ENCODE results near the gene TBC1D1.

Gene TBC1D1

DNA sequence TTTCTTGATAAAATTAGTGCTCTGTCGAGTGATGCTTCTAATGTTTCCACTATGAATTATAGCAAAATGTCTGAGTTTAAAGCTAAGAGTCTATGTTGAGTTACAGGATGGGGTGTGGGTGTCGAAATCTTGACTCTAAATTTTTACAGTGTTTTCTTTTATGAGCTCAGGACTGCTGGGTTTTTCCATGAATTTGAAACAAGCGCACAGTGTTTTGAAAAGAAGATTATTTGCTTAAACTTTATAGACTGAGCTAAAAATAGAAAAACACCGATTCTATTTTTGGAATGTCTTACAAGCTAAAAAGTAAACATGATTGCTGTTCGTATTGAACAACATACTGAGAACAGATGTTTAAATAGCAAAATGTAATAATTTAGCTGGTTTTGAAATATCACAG, 76.9 kb downstream of the TBC1D1 start (continued):
- TF ChIP-seq ZBTB10 (tag by site-specific recombination; IDR thresholded peaks at IDR 0.05) (no peak), ZNF292 (tag by site-specific recombination; IDR thresholded peaks at IDR 0.05; ENCODE audit: borderline replicate concordance, low read depth) (no peak), ZNF366 (tag by site-specific recombination; conservative IDR thresholded peaks at IDR 0.05) (no peak), ZNF10 (tag by site-specific recombination; IDR thresholded peaks at IDR 0.05) (no peak), ZNF768 (tag by site-specific recombination; IDR thresholded peaks at IDR 0.05) (no peak), ZNF2 (tag by site-specific recombination; IDR thresholded peaks at IDR 0.05) (no peak), HOXD13 (CRISPR knock-in tag; IDR thresholded peaks at IDR 0.05; ENCODE audit: borderline replicate concordance) (no peak)
- TF ChIP-seq, protein P1, sequence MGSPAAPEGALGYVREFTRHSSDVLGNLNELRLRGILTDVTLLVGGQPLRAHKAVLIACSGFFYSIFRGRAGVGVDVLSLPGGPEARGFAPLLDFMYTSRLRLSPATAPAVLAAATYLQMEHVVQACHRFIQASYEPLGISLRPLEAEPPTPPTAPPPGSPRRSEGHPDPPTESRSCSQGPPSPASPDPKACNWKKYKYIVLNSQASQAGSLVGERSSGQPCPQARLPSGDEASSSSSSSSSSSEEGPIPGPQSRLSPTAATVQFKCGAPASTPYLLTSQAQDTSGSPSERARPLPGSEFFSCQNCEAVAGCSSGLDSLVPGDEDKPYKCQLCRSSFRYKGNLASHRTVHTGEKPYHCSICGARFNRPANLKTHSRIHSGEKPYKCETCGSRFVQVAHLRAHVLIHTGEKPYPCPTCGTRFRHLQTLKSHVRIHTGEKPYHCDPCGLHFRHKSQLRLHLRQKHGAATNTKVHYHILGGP (tag by site-specific recombination; IDR thresholded peaks at IDR 0.05) = 0 out of 2 replicates have a peak, but pooled peaks have one; percentile 14

DNA sequence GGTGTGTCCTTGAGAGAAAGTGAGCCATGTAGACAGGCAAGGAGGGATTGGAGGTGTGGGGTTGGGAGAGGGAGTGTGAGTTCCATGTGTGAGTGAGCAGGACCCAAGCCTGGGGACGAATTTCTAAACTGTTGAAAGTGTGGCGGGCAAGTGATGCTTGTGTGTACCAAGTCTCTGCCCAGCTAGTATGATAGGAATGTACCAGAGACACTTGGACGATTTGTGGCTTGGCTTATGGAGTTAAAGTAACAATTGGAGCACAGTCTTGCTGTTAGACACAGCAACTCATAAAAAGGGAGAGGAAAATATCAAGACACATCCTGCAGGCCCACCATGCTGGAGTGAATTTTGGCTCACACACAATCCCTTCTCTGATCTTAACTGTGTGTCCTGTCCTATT, 77.9 kb downstream of the TBC1D1 start:
- ChIA-PET CTCF (interaction anchor here (0.6 kb wide), 1 partner anchor 201 kb away, joined by 3 read pairs; no protein-coding TSS in a partner anchor), POLR2A (no interaction called here)
- no peak overlapping the region for H3K4me3 ChIP-seq (ENCODE audit: low read depth, low read length)
- H3K27ac ChIP-seq (ENCODE audit: extremely low read depth, low read depth, low read length) = no peak overlapping the region
- TF ChIP-seq ZNF239 (tag by site-specific recombination; IDR thresholded peaks at IDR 0.05) = no peak
- no peak for TF ChIP-seq FEZF1 (tag by site-specific recombination; IDR thresholded peaks at IDR 0.05)
- TF ChIP-seq ZNF677 (tag by site-specific recombination; IDR thresholded peaks at IDR 0.05) = no peak
- no peak for TF ChIP-seq YY2 (tag by site-specific recombination; IDR thresholded peaks at IDR 0.05)
- no peak for TF ChIP-seq OVOL3 (tag by site-specific recombination; IDR thresholded peaks at IDR 0.05)
- no peak for TF ChIP-seq ZNF626 (tag by site-specific recombination; IDR thresholded peaks at IDR 0.05)
- TF ChIP-seq ZNF623 (tag by site-specific recombination; IDR thresholded peaks at IDR 0.05) = no peak
- no peak for TF ChIP-seq GLIS2 (tag by site-specific recombination; IDR thresholded peaks at IDR 0.05)
- TF ChIP-seq ZNF529 (tag by site-specific recombination; IDR thresholded peaks at IDR 0.05; ENCODE audit: insufficient replicate concordance) = no peak
- no peak for TF ChIP-seq ZBTB17 (tag by site-specific recombination; IDR thresholded peaks at IDR 0.05)
- TF ChIP-seq, protein P2, sequence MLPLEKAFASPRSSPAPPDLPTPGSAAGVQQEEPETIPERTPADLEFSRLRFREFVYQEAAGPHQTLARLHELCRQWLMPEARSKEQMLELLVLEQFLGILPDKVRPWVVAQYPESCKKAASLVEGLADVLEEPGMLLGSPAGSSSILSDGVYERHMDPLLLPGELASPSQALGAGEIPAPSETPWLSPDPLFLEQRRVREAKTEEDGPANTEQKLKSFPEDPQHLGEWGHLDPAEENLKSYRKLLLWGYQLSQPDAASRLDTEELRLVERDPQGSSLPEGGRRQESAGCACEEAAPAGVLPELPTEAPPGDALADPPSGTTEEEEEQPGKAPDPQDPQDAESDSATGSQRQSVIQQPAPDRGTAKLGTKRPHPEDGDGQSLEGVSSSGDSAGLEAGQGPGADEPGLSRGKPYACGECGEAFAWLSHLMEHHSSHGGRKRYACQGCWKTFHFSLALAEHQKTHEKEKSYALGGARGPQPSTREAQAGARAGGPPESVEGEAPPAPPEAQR (tag by site-specific recombination; IDR thresholded peaks at IDR 0.05) = no peak
- TF ChIP-seq ZEB2 (tag by site-specific recombination; IDR thresholded peaks at IDR 0.05) = no peak
- TF ChIP-seq ZNF837 (tag by site-specific recombination; IDR thresholded peaks at IDR 0.05) = no peak
- TF ChIP-seq, protein P3, sequence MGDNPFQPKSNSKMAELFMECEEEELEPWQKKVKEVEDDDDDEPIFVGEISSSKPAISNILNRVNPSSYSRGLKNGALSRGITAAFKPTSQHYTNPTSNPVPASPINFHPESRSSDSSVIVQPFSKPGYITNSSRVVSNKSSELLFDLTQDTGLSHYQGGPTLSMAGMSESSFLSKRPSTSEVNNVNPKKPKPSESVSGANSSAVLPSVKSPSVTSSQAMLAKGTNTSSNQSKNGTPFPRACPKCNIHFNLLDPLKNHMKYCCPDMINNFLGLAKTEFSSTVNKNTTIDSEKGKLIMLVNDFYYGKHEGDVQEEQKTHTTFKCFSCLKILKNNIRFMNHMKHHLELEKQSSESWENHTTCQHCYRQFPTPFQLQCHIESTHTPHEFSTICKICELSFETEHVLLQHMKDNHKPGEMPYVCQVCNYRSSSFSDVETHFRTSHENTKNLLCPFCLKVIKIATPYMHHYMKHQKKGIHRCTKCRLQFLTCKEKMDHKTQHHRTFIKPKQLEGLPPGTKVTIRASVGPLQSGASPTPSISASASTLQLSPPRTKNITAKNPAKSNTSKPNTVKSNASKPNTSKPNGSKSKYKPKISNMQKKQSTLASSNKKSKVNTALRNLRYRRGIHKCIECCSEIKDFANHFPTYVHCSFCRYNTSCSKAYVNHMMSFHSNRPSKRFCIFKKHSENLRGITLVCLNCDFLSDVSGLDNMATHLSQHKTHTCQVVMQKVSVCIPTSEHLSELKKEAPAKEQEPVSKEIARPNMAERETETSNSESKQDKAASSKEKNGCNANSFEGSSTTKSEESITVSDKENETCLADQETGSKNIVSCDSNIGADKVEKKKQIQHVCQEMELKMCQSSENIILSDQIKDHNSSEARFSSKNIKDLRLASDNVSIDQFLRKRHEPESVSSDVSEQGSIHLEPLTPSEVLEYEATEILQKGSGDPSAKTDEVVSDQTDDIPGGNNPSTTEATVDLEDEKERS (tag by site-specific recombination; IDR thresholded peaks at IDR 0.05) = no peak
- no peak for TF ChIP-seq ZNF248 (tag by site-specific recombination; IDR thresholded peaks at IDR 0.05)
- 0 out of 2 replicates have a peak, but pooled peaks cover 3% of the 10 kb centered on the region for H3K4me1 ChIP-seq (ENCODE audit: control insufficient read depth, insufficient read depth, low read length)
- no peaks in the 10 kb centered on the region for H3K36me3 ChIP-seq (ENCODE audit: control insufficient read depth in 2 of 2, insufficient read depth in 1 of 2, low read length in 2 of 2)
- no peaks in the 10 kb centered on the region for H3K9me3 ChIP-seq (ENCODE audit: control insufficient read depth, insufficient read depth, low read depth, low read length)
